ENCODE measurements around the gene SEMA5B.

SEMA5B gene

GRCh38 chr3:122923611-122924010, 104.0 kb downstream of the SEMA5B start:
- DNase-seq, result no peak

- no peak for DNase-seq
Measured at GRCh38 chr3:122921791-122922651, 105.5 kb downstream of the SEMA5B start.

DNA sequence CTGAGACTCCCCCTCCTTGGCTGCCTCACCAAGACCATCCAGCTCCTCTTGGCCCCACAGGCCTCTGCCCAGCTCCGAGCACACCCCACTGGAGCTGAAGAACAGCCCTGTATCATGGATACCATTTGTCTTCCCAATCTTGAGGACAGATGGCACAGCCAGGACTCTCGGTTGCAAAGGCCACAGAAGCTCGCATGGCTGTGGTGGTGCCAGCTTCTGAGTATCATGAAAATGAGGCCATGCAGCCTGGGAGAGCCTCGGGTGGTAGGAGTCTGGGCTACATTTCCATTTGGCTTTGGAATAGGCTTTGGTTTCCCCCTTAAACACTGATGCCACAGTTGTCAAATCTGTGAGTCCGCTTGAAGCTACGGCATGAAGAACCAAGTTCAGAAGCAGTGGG, 106.6 kb downstream of the SEMA5B start:
- no peak for DNase-seq

DNA sequence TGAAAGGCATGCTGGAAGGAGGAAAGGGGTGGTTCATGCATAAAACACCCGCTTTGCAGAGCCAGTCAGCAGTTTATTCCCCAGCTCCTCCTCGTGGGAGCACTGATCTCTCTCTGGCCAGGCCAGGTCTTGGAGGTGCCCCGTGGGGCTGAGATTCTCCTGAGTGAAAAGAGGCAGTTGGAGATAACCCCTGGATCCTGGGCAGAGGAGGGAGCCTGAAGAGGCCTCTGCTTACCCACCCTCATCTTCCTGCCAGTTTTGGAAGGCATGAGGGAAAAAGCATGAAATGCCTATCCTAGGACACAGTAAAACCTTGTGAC, 108.3 kb downstream of the SEMA5B start:
- no peak for DNase-seq

GRCh38 chr3:122918576-122919290, 108.8 kb downstream of the SEMA5B start:
- no peak for DNase-seq

- DNase-seq, result no peak
Measured at GRCh38 chr3:122917412-122917811, 110.2 kb downstream of the SEMA5B start.

DNA sequence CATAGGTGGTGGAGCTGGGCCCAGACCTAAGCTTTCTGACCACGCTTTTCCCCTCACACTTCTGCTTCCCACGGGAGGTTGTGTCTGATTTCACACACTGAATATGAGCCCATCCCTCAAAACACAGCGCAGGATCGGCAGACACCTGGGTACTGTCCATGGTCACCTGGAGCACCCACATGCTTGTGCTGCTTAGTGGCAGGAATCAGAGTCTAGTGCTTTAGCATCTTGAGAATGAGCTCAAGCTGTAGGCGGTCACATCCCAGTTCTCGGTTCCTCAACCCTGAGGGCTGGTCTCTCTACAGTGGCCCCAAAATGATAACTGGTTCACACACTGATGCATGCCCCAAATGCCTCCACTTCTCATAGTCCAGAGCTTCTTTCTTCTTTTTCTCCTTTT, 111.0 kb downstream of the SEMA5B start:
- DNase-seq, result no peak

GRCh38 chr3:122916084-122916483, 111.5 kb downstream of the SEMA5B start:
- DNase-seq, result no peak

DNA sequence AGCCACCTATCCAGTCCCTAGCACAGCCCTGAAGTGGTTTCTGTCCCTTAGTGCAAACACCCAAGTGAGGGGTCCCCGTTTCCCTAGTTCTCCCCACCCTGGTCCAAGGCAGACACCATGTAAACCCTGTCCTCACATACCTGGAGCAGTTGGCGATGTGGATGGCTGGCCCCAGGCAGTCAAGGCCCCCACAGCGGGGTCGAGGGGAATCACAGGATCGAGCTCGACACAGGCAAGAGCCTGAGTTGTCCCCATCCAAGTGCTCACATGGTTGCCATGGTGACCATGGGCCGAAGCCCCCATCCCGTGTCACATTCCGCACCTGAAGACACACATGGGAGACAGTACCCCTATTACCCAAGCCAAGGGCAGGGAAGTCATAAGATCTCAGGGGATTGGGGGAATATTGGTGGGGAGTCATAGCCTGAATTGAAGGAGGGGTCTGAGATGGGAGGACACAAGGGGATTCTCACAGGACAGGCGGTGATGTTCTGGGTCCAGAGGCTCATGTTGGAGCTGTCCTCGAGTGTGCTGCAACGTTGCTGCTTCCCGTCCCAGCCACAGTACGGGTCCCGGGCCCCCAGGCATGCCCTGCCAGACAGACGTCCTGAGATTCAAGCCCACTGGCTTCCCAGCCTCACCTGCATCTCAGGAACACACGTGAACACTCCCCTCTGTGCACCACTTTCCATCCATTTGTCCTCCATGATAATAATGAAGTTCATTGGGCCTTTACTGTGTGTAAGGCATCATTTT, 112.1 kb downstream of the SEMA5B start:
- no peak for DNase-seq

- DNase-seq, result no peak
Measured at GRCh38 chr3:122913539-122914100, 113.9 kb downstream of the SEMA5B start.

- no peak for DNase-seq
Measured at GRCh38 chr3:122912772-122913538, 114.6 kb downstream of the SEMA5B start.

DNA sequence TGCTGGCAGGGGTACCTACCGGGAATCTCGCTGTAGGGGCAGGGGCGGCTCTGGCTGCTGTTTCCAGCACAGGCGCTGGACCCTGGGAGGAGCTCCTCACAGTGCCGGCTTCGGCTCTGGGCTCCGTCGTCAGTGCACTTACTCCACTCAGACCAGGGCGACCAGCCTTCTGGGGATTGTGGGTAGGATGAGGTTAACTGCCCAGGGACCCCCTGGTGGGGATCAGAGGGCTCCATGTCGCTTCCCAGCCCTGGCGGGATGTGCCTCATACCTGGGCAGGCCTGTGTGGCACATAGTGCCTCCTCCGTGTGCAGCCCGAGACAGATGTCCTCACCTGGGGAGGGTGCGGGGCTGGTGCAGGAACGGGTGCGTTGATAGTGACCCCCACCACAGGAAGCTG, 115.7 kb downstream of the SEMA5B start:
- DNase-seq, result no peak

DNA sequence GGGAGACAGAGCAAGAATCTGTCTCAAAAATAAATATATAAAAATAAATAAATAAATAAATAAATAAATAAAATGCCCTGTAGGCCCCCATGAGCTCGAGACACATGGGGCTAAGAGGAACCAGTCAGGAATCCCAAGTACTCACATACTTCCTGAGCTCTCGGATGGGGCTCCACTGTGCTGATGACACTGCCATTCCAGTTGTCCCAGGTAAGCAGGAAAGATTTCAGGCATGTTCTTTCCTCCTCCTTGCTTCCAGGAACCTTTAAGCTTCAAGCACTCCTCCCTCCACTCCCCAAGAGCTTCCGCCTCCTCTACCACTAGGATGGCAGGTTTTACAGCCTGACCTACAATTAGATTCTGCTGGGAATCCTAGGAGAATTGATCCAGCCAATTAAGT, 119.3 kb downstream of the SEMA5B start:
- DNase-seq, result no peak

- no peak for DNase-seq
Measured at GRCh38 chr3:122907471-122907870, 120.1 kb downstream of the SEMA5B start.

DNA sequence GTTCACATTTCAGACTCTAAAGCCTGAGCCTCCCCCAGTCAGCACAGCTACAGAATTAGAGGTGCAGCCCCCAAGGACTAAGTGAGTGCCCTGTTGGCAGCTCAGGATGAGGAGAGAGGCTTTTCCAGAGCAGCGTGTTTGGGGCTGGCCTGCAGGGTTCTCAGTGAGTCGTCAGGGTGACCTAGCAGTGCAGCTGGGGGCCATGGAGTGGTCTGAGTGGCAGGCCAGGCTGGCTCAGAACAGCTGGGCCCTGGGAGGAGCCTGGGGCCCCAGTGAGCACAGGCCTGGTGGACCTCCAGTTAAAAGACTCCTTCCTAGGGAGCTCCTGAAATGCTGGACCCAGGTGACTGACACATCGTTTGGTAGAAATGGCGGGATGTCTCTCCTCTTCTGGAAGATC, 124.4 kb downstream of the SEMA5B start:
- no peak for DNase-seq

- no peak for DNase-seq
Measured at GRCh38 chr3:122902326-122902725, 125.2 kb downstream of the SEMA5B start.

DNA sequence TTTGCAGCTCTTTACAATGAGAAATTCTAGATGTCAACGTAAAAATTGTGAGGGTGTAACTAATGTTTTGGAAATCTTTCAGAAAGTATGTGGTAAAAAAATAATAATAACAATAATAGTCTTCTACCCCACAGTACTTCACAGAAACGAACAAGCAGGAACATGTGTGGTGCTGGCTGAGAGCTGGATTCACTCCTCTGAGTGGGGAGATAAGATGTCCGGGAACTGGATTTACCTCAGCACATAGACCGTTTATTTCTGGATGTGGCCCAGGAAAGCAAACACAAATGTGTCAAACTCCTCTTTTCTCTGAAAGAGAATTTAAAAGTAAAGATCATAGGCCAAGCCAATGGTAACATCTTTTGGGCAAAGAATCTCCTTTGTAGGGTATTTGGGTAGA, 129.3 kb downstream of the SEMA5B start:
- DNase-seq, result no peak

GRCh38 chr3:122893754-122894668, 133.6 kb downstream of the SEMA5B start:
- DNase-seq, result no peak

GRCh38 chr3:122893282-122893681, 134.3 kb downstream of the SEMA5B start:
- no peak for DNase-seq

DNA sequence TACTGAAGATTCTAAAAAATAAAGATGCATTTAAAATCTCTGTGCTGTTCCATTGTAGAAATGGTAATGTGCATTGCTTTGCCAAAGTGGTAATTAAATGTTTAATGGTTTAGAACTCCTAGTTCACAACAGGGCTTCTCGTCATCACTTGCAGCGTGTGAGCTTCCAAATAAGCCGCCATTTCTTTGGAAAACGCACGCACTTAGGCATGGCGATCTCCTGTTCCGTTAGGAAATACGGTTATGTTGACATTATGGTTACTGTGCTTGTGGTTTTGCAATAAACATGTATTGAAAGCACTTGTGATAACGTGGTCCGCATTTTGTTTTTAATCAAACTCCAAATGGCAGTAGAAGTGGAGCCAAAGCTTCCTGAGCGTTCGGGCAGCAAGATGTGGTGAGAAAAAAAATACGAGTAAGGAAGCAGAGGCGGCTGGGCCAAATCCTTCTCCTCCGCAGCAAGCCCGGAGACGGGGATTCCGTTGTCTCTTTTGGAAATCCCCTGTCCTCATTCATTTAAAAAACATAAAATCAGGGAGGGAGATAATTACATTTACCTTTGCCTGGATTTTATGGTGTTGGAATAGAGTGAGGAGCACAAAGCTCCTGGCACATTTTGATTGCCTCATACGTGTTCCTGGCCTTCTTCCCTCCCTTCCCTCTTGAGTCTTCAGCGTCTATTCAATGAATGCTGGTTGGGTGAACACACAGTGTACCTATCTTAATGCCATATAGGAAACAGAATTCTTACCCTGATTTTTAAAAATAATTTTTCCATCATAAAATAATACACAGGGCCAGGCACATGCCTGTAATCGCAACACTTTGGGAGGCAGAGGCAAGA, 135.2 kb downstream of the SEMA5B start:
- no peak for DNase-seq

Measured in NCI-H1694 (cell line).